H1 (cell line): ENCODE measurements around the gene DENND2D. TPM values are rescaled to one million over a fixed set of nuclear protein-coding genes. Genes with fewer than 3 reads are reported as not detected.

Source experiments
- CTCF ChIA-PET: fragments of 300-600 bp; sonication (Branson Sonifier 250); formaldehyde crosslinking; loops from one replicate; lab custom pipeline; 2021; ENCODE audit not compliant: partially characterized antibody; lab: Charles Lee
- POLR2A ChIA-PET: fragments of 300-600 bp; sonication (Branson Sonifier 250); formaldehyde crosslinking; loops from one replicate; lab custom pipeline; 2021; ENCODE audit warnings: inconsistent platforms; ENCODE audit not compliant: partially characterized antibody; lab: Charles Lee
- DNase-seq, 2 experiments: peaks; one replicate each; pipeline versions ENCODE4 v3.0.0 to v3.0.0-alpha.2; 2010 to 2022; ENCODE audit warnings: low spot score in 2 of 2, low read depth in 1 of 2, mixed read lengths in 1 of 2
- FAIRE-seq: peaks from 2 replicates; lab custom pipeline; 2011; peaks lifted over from hg19 to GRCh38; lab: Jason Lieb, UNC
- H2AFZ ChIP-seq: 2 replicates; pipeline ENCODE4 v1.8.1; 2012; ENCODE audit warnings: low read length, inconsistent platforms
- H2AK5ac ChIP-seq: 2 replicates; pipeline ENCODE4 v1.6.1; 2013; ENCODE audit warnings: low read depth, low read length
- H2BK120ac ChIP-seq: replicated peaks from 2 replicates; pipeline ENCODE3; 2013; ENCODE audit warnings: low read depth, low read length, inconsistent platforms
- H2BK12ac ChIP-seq: 2 replicates; pipeline ENCODE4 v1.6.1; 2013; ENCODE audit warnings: low read depth, low read length
- H2BK15ac ChIP-seq: 2 replicates; pipeline ENCODE4 v1.6.1; 2013; ENCODE audit warnings: low read length
- H2BK20ac ChIP-seq: 2 replicates; pipeline ENCODE4 v1.6.1; 2013; ENCODE audit warnings: low read length
- H2BK5ac ChIP-seq: 2 replicates; pipeline ENCODE4 v1.6.1; 2013; ENCODE audit warnings: low read depth, low read length
- H3K14ac ChIP-seq: 2 replicates; pipeline ENCODE4 v1.6.1; 2013; ENCODE audit warnings: inconsistent platforms; ENCODE audit not compliant: insufficient read length
- H3K18ac ChIP-seq: 2 replicates; pipeline ENCODE4 v1.6.1; 2013; ENCODE audit warnings: low read length; ENCODE audit errors: extremely low read depth
- H3K23ac ChIP-seq: 2 replicates; pipeline ENCODE4 v1.6.1; 2013; ENCODE audit warnings: inconsistent platforms; ENCODE audit not compliant: insufficient read length
- H3K23me2 ChIP-seq: 2 replicates; pipeline ENCODE4 v1.6.1; 2013; ENCODE audit warnings: low read depth, low read length
- H3K27ac ChIP-seq: 2 replicates; pipeline ENCODE4 v1.6.1; 2011; ENCODE audit warnings: low read depth, low read length, inconsistent platforms
- H3K27me3 ChIP-seq, 4 experiments: replicated peaks in 1 of 4; 1 replicate in 1 of 4; 2 replicates in 3 of 4; pipeline versions ENCODE4 v1.6.1 to v1.8.1; 2011 to 2013; ENCODE audit warnings: low read length in 3 of 4, mild to moderate bottlenecking in 3 of 4, inconsistent platforms in 2 of 4, mixed read lengths in 2 of 4, moderate library complexity in 1 of 4; ENCODE audit not compliant: control insufficient read depth in 3 of 4, insufficient read depth in 3 of 4; ENCODE audit errors: extremely low read depth in 1 of 4
- H3K36me3 ChIP-seq, 4 experiments: 2 replicates each; pipeline versions ENCODE4 v1.6.1 to v1.8.1; 2011 to 2013; ENCODE audit warnings: mild to moderate bottlenecking in 4 of 4, low read length in 3 of 4, moderate library complexity in 2 of 4, control low read depth in 1 of 4, inconsistent platforms in 1 of 4; ENCODE audit not compliant: insufficient read depth in 4 of 4, control insufficient read depth in 2 of 4
- H3K4ac ChIP-seq: replicated peaks from 2 replicates; pipeline ENCODE3; 2013; ENCODE audit warnings: low read length, low read depth, mixed read lengths, inconsistent platforms; ENCODE audit not compliant: insufficient read length
- H3K4me1 ChIP-seq, 4 experiments: replicated peaks in 1 of 4; 1 replicate in 1 of 4; 2 replicates in 3 of 4; pipeline versions ENCODE4 v1.6.1 to v1.8.1; 2011 to 2013; ENCODE audit warnings: low read length in 3 of 4, inconsistent platforms in 2 of 4, mixed read lengths in 1 of 4; ENCODE audit not compliant: insufficient read depth in 4 of 4, control insufficient read depth in 3 of 4
- H3K4me2 ChIP-seq, 2 experiments: 2 replicates each; pipeline versions ENCODE4 v1.6.1 to v1.8.1; 2011 to 2013; ENCODE audit warnings: low read depth in 2 of 2, low read length in 2 of 2, control low read depth in 1 of 2, inconsistent platforms in 1 of 2, mild to moderate bottlenecking in 1 of 2; ENCODE audit not compliant: insufficient read depth in 1 of 2
- H3K4me3 ChIP-seq, 4 experiments: fragments of 200-600, 300-600 bp in 1 of 4; sonication (generic), shearing (Covaris generic), sonication (Bioruptor Twin) in 1 of 4; 2 replicates each; pipeline versions ENCODE4 v1.5.1 to v1.8.1; 2011 to 2016; ENCODE audit warnings: low read length in 4 of 4, low read depth in 3 of 4, control low read depth in 2 of 4, inconsistent platforms in 2 of 4, mild to moderate bottlenecking in 2 of 4, mixed read lengths in 1 of 4, moderate library complexity in 1 of 4; ENCODE audit not compliant: insufficient read depth in 2 of 4; ENCODE audit errors: extremely low read depth in 1 of 4
- H3K56ac ChIP-seq: replicated peaks from 2 replicates; pipeline ENCODE3; 2013; ENCODE audit warnings: low read depth, mild to moderate bottlenecking, mixed read lengths, low read length, inconsistent platforms; ENCODE audit not compliant: insufficient read length
- H3K79me1 ChIP-seq: 2 replicates; pipeline ENCODE4 v1.6.1; 2013; ENCODE audit warnings: low read depth, low read length, control low read depth
- H3K79me2 ChIP-seq, 2 experiments: 2 replicates each; pipeline versions ENCODE4 v1.6.1 to v1.8.1; 2012 to 2013; ENCODE audit warnings: low read length in 2 of 2, mild to moderate bottlenecking in 2 of 2, inconsistent platforms in 1 of 2; ENCODE audit not compliant: insufficient read depth in 2 of 2, control insufficient read depth in 1 of 2
- H3K9ac ChIP-seq, 4 experiments: replicated peaks in 1 of 4; 1 replicate in 1 of 4; 2 replicates in 3 of 4; pipeline versions ENCODE4 v1.6.1 to v1.8.1; 2011 to 2013; ENCODE audit warnings: low read depth in 3 of 4, low read length in 3 of 4, control low read depth in 2 of 4, mild to moderate bottlenecking in 2 of 4, moderate library complexity in 2 of 4, inconsistent platforms in 1 of 4; ENCODE audit errors: extremely low read depth in 1 of 4
- H3K9me3 ChIP-seq, 2 experiments: 2 replicates each; pipeline versions ENCODE4 v1.6.1 to v1.8.1; 2012 to 2013; ENCODE audit warnings: mild to moderate bottlenecking in 2 of 2, moderate library complexity in 2 of 2, control low read depth in 1 of 2, inconsistent platforms in 1 of 2, low read depth in 1 of 2, low read length in 1 of 2, mixed read lengths in 1 of 2; ENCODE audit not compliant: insufficient read depth in 2 of 2
- H4K20me1 ChIP-seq, 2 experiments: replicated peaks in 1 of 2; 2 replicates each; pipeline versions ENCODE3 to v1.8.1; 2011 to 2013; ENCODE audit warnings: inconsistent platforms in 2 of 2, low read length in 2 of 2, mild to moderate bottlenecking in 1 of 2; ENCODE audit not compliant: insufficient read depth in 2 of 2, control insufficient read depth in 1 of 2
- H4K5ac ChIP-seq: 2 replicates; pipeline ENCODE4 v1.6.1; 2013; ENCODE audit warnings: low read length, low read depth, mixed read lengths, inconsistent platforms; ENCODE audit not compliant: insufficient read length
- H4K8ac ChIP-seq: 2 replicates; pipeline ENCODE4 v1.8.0; 2013; ENCODE audit warnings: mild to moderate bottlenecking, moderate library complexity, low read length, inconsistent platforms; ENCODE audit not compliant: insufficient read depth; ENCODE audit errors: extremely low read depth
- H4K91ac ChIP-seq: replicated peaks from 2 replicates; pipeline ENCODE3; 2013; ENCODE audit warnings: low read length, mixed read lengths, inconsistent platforms; ENCODE audit not compliant: insufficient read length
- CREB1 ChIP-seq: IDR thresholded peaks from 2 replicates; pipeline ENCODE4 v1.6.1; 2012; ENCODE audit warnings: inconsistent platforms
- EZH2 ChIP-seq: fragments of 200-600 bp; sonication (generic); IDR thresholded peaks from 2 replicates; pipeline ENCODE4 v1.7.1; 2012; ENCODE audit warnings: low read depth, mild to moderate bottlenecking, moderate library complexity, low read length, inconsistent platforms; ENCODE audit not compliant: severe bottlenecking
- GABPA ChIP-seq: IDR thresholded peaks from 2 replicates; pipeline ENCODE4 v1.6.1; 2011; ENCODE audit warnings: mild to moderate bottlenecking, low read length, moderate library complexity, borderline replicate concordance; ENCODE audit not compliant: insufficient read depth
- JUN ChIP-seq: IDR thresholded peaks from 2 replicates; pipeline ENCODE4 v1.6.1; 2011; ENCODE audit warnings: low read depth, mild to moderate bottlenecking, improper control_type of control experiment, low read length
- KDM1A ChIP-seq: fragments of 200-600, 300-600 bp; sonication (generic); IDR thresholded peaks from 2 replicates; pipeline ENCODE4 v1.7.1; 2016; ENCODE audit warnings: mild to moderate bottlenecking, low read length, borderline replicate concordance
- NANOG ChIP-seq: IDR thresholded peaks from 2 replicates; pipeline ENCODE4 v1.6.1; 2011; ENCODE audit warnings: low read length, low read depth, mild to moderate bottlenecking, inconsistent platforms; ENCODE audit not compliant: insufficient read depth, poor library complexity, severe bottlenecking
- RFX5 ChIP-seq: IDR thresholded peaks from 2 replicates; pipeline ENCODE4 v1.6.1; 2011; ENCODE audit warnings: low read depth, low read length, improper control_type of control experiment, borderline replicate concordance
- RXRA ChIP-seq: IDR thresholded peaks from 2 replicates; pipeline ENCODE4 v1.6.1; 2011; ENCODE audit warnings: low read depth, mild to moderate bottlenecking, low read length, moderate library complexity; ENCODE audit not compliant: insufficient read depth
- SIRT6 ChIP-seq: IDR thresholded peaks from one replicate; pipeline ENCODE4 v1.7.1; 2012; ENCODE audit warnings: low read length, inconsistent platforms
- SRF ChIP-seq: IDR thresholded peaks from 2 replicates; pipeline ENCODE4 v1.6.1; 2011; ENCODE audit warnings: mild to moderate bottlenecking, low read depth, low read length, moderate library complexity
- TCF12 ChIP-seq: IDR thresholded peaks from 2 replicates; pipeline ENCODE4 v1.6.1; 2011; ENCODE audit warnings: low read depth, mild to moderate bottlenecking, low read length
- WGBS, 2 experiments: shearing (Covaris generic) in 1 of 2; methylation state at CpG; one replicate each; pipeline versions ENCODE4 v1.1.6 to v1.1.7; 2013 to 2015; ENCODE audit warnings: low lambda C conversion rate in 2 of 2, mixed read lengths in 2 of 2, inconsistent platforms in 1 of 2, low coverage in 1 of 2, missing lambda C conversion rate in 1 of 2; ENCODE audit not compliant: insufficient replicate concordance in 2 of 2, insufficient coverage in 1 of 2, insufficient read length in 1 of 2; ENCODE audit errors: extremely low coverage in 1 of 2, missing lambda C conversion rate in 1 of 2; 5-methylcytosine and 5-hydroxymethylcytosine counted together
- polyA plus RNA-seq, 7 experiments: library from polyadenylated mRNA; depleted of rRNA in 3 of 7; stranded (reverse) in 5 of 7; unstranded in 2 of 7; fragments of >200 nt in 5 of 7; fragments of 200-250 nt in 2 of 7; gene quantifications; 1 replicate in 5 of 7; 2 replicates in 1 of 7; 4 replicates in 1 of 7; pipeline versions ENCODE4 v1.2.1 to v1.2.3, GENCODE V29; 2011 to 2013; ENCODE audit warnings: missing spikeins in 2 of 7, mixed read lengths in 2 of 7
- total RNA-seq: library from RNA; stranded (reverse); fragmentation: NEBNext Ultra II Directional; extraction: Animal tissue kit (Norgen Biotek cat#: 25700); gene quantifications from 2 replicates; pipeline ENCODE4 v1.2.1, GENCODE V29; 2021

Gene DENND2D
- total and polyA plus RNA-seq, 2 of the 8 experiments (the other 6 are each of a cell fraction or from before 2014, with no cell fraction given): 0.58 to 1.6 TPM

GRCh38 chr1:111247125-111247838 lies 46.8 kb upstream of the DENND2D start:
- no peaks in the 10 kb centered on the region for H3K79me2 ChIP-seq
- H2BK12ac ChIP-seq: no peak overlapping the region
- no peak overlapping the region for H4K8ac ChIP-seq
- H3K27me3 ChIP-seq: no peaks in the 10 kb centered on the region; a peak in 1 of 7 replicates
- DNase-seq: no peak
- ChIA-PET POLR2A (no interaction called here), CTCF (interaction anchor here (1.3 kb wide), 1 partner anchor 10 kb away, joined by 4 read pairs; no protein-coding TSS in a partner anchor)
- no peak overlapping the region for H2AK5ac ChIP-seq
- no peaks in the 10 kb centered on the region; the same call in 1 of the 2 replicates for H3K23me2 ChIP-seq
- no peak overlapping the region for H4K5ac ChIP-seq
- H3K56ac ChIP-seq: no peak overlapping the region
- no peak overlapping the region for H3K9ac ChIP-seq
- H4K91ac ChIP-seq: no peak overlapping the region
- H2BK20ac ChIP-seq: no peak overlapping the region
- no peak overlapping the region for H2BK120ac ChIP-seq
- no peak overlapping the region for H3K27ac ChIP-seq
- H2AFZ ChIP-seq: no peak overlapping the region
- WGBS, 2 experiments: 87% methylated on average over 5 of the region's 5 CpGs; no CpG with 5 or more reads in 1 of the 2 experiments
- no peak overlapping the region for H3K18ac ChIP-seq
- no peak overlapping the region for H3K4ac ChIP-seq
- no peak overlapping the region for H3K23ac ChIP-seq
- no peaks in the 10 kb centered on the region for H3K4me1 ChIP-seq
- no peaks in the 10 kb centered on the region for H3K36me3 ChIP-seq
- no peaks in the 10 kb centered on the region for H3K79me1 ChIP-seq
- no peak overlapping the region for H3K4me2 ChIP-seq
- no peak overlapping the region for H3K4me3 ChIP-seq
- FAIRE-seq: no peak
- no peak overlapping the region for H2BK15ac ChIP-seq
- H2BK5ac ChIP-seq: no peak overlapping the region
- no peaks in the 10 kb centered on the region for H4K20me1 ChIP-seq
- H3K14ac ChIP-seq: no peak overlapping the region
- no peaks in the 10 kb centered on the region for H3K9me3 ChIP-seq
- TF ChIP-seq RXRA (no peak), CREB1 (no peak), GABPA (no peak), KDM1A (no peak), SRF (no peak), JUN (no peak), RFX5 (no peak), SIRT6 (no peak), EZH2 (no peak), NANOG (no peak), TCF12 (no peak)
